Keratinocyte (primary cell): ENCODE data around the gene SLC25A25. TPM values are rescaled to one million over a fixed set of nuclear protein-coding genes. Genes with fewer than 3 reads are reported as not detected.

Experiments used
- DNase-seq: peaks from one replicate; pipeline ENCODE4 v3.0.0-alpha.2; 2011; ENCODE audit warnings: low read depth, missing footprints, low spot score
- FAIRE-seq: peaks from 2 replicates; lab custom pipeline; 2011; peaks lifted over from hg19 to GRCh38; lab: Jason Lieb, UNC
- H2AFZ ChIP-seq: 2 replicates; pipeline ENCODE4 v1.6.0; 2012; ENCODE audit warnings: low read length, control low read depth, inconsistent platforms; ENCODE audit not compliant: control insufficient read depth
- H3K27ac ChIP-seq: 2 replicates; pipeline ENCODE4 v1.5.1; 2011; ENCODE audit warnings: low read length; ENCODE audit not compliant: control insufficient read depth, insufficient read depth
- H3K27me3 ChIP-seq: 3 replicates; pipeline ENCODE4 v1.6.0; 2011; ENCODE audit warnings: low read length; ENCODE audit not compliant: control insufficient read depth, insufficient read depth; ENCODE audit errors: extremely low read depth
- H3K36me3 ChIP-seq, 2 experiments: 2 replicates in 1 of 2; 3 replicates in 1 of 2; pipeline ENCODE4 v1.5.1; 2011; ENCODE audit warnings: low read length in 2 of 2, mild to moderate bottlenecking in 1 of 2; ENCODE audit not compliant: control insufficient read depth in 2 of 2, insufficient read depth in 2 of 2; ENCODE audit errors: extremely low read depth in 1 of 2
- H3K4me1 ChIP-seq: 3 replicates; pipeline ENCODE4 v1.5.1; 2011; ENCODE audit warnings: low read length; ENCODE audit not compliant: control insufficient read depth, insufficient read depth; ENCODE audit errors: extremely low read depth
- H3K4me2 ChIP-seq: 3 replicates; pipeline ENCODE4 v1.6.0; 2011; ENCODE audit warnings: low read depth, low read length; ENCODE audit not compliant: control insufficient read depth, insufficient read depth; ENCODE audit errors: extremely low read depth
- H3K4me3 ChIP-seq, 3 experiments: fragments of 200-600 bp in 1 of 3; sonication (generic) in 1 of 3; 2 replicates in 2 of 3; 3 replicates in 1 of 3; pipeline ENCODE4 v1.5.1; 2011 to 2016; ENCODE audit warnings: low read length in 3 of 3, mild to moderate bottlenecking in 3 of 3, control low read depth in 2 of 3, inconsistent platforms in 1 of 3, low read depth in 1 of 3, mixed read lengths in 1 of 3, mixed run types in 1 of 3, moderate library complexity in 1 of 3; ENCODE audit not compliant: control insufficient read depth in 2 of 3, insufficient read depth in 2 of 3; ENCODE audit errors: extremely low read depth in 1 of 3
- H3K79me2 ChIP-seq: 2 replicates; pipeline ENCODE4 v1.6.0; 2012; ENCODE audit warnings: low read length; ENCODE audit not compliant: control insufficient read depth, insufficient read depth
- H3K9ac ChIP-seq: 3 replicates; pipeline ENCODE4 v1.6.0; 2011; ENCODE audit warnings: low read length; ENCODE audit not compliant: control insufficient read depth, insufficient read depth; ENCODE audit errors: extremely low read depth
- H3K9me1 ChIP-seq: 3 replicates; pipeline ENCODE4 v1.6.0; 2011; ENCODE audit warnings: low read length; ENCODE audit not compliant: control insufficient read depth, insufficient read depth; ENCODE audit errors: extremely low read depth
- H3K9me3 ChIP-seq: 2 replicates; pipeline ENCODE4 v1.5.1; 2012; ENCODE audit warnings: low read depth, low read length; ENCODE audit not compliant: control insufficient read depth
- H4K20me1 ChIP-seq: 3 replicates; pipeline ENCODE4 v1.6.0; 2011; ENCODE audit warnings: low read length; ENCODE audit not compliant: control insufficient read depth, insufficient read depth; ENCODE audit errors: extremely low read depth
- CTCF ChIP-seq, 3 experiments: IDR thresholded peaks in 1 of 3; conservative IDR thresholded peaks in 1 of 3; optimal IDR thresholded peaks in 1 of 3; 2 replicates in 2 of 3; 3 replicates in 1 of 3; pipeline versions ENCODE3 to v1.5.1; 2011; ENCODE audit warnings: low read length in 3 of 3, mild to moderate bottlenecking in 3 of 3, moderate library complexity in 2 of 3, control low read depth in 1 of 3, inconsistent platforms in 1 of 3; ENCODE audit not compliant: insufficient read depth in 2 of 3; ENCODE audit errors: extremely low read depth in 1 of 3
- EZH2 ChIP-seq: IDR thresholded peaks from one replicate; pipeline ENCODE4 v1.6.1; 2012; ENCODE audit warnings: inconsistent platforms, mild to moderate bottlenecking, low read length, moderate library complexity
- dilution Hi-C: fragments of 300-500 bp; cut with MboI; formaldehyde crosslinking; loops from one replicate; pipeline ENCODE4 v1.7.0; 2020; ENCODE audit warnings: low sequenced_read_pairs; ENCODE audit not compliant: extremely low pct_ligation_motif_present
- polyA plus RNA-seq, 5 experiments: library from polyadenylated mRNA; depleted of rRNA in 3 of 5; stranded (reverse) in 3 of 5; stranded (forward) in 1 of 5; unstranded in 1 of 5; fragments of >200 nt; gene quantifications; 1 replicate in 1 of 5; 2 replicates in 3 of 5; 3 replicates in 1 of 5; pipeline versions ENCODE4 v1.2.1 to v1.2.3, GENCODE V29; 2011 to 2012; ENCODE audit warnings: missing spikeins in 2 of 5, low read depth in 1 of 5, low replicate concordance in 1 of 5

The SLC25A25 gene
- polyA plus RNA-seq, 1 donor (not counting 4 experiments of a cell fraction or from before 2014, with no cell fraction given) = 6.5 TPM

GRCh38 chr9:128121924-128122808 lies 54.1 kb downstream of the SLC25A25 start:
- TF ChIP-seq EZH2 = no peak
- TF ChIP-seq CTCF (optimal IDR thresholded peaks at IDR 0.05 in 1 of 3, IDR thresholded peaks at IDR 0.05 in 1 of 3, conservative IDR thresholded peaks at IDR 0.05 in 1 of 3; ENCODE audit: extremely low read depth in 1 of 3, insufficient read depth in 2 of 3, low read length in 3 of 3) = no peak
- DNase-seq (no peak), FAIRE-seq (no peak)
- Histone ChIP-seq H3K36me3 (peaks cover 20 to 31% of the 10 kb centered on the region in 2 experiments), H3K4me3 (no peak overlapping the region), H3K9me1 (no peaks in the 10 kb centered on the region), H3K27ac (no peak overlapping the region), H3K27me3 (no peaks in the 10 kb centered on the region), H3K9ac (no peak overlapping the region), H3K9me3 (no peaks in the 10 kb centered on the region), H4K20me1 (peaks cover 3% of the 10 kb centered on the region), H2AFZ (no peak overlapping the region), H3K4me1 (peaks cover 14% of the 10 kb centered on the region), H3K79me2 (peaks cover 22% of the 10 kb centered on the region), H3K4me2 (no peak overlapping the region)
- dilution Hi-C loops = no loop called here

- TF ChIP-seq EZH2 = no peak
- no peak for TF ChIP-seq CTCF (optimal IDR thresholded peaks at IDR 0.05 in 1 of 3, IDR thresholded peaks at IDR 0.05 in 1 of 3, conservative IDR thresholded peaks at IDR 0.05 in 1 of 3; ENCODE audit: extremely low read depth in 1 of 3, insufficient read depth in 2 of 3, low read length in 3 of 3)
- FAIRE-seq = no peak
- Histone ChIP-seq H3K4me1 (peaks cover 12% of the 10 kb centered on the region), H3K9ac (no peak overlapping the region), H3K27me3 (no peaks in the 10 kb centered on the region), H4K20me1 (peaks cover 3% of the 10 kb centered on the region), H3K9me3 (no peaks in the 10 kb centered on the region), H3K4me3 (no peak overlapping the region), H3K27ac (no peak overlapping the region), H3K79me2 (peaks cover 26% of the 10 kb centered on the region), H3K9me1 (no peaks in the 10 kb centered on the region), H2AFZ (no peak overlapping the region), H3K4me2 (no peak overlapping the region), H3K36me3 (peaks cover 20 to 31% of the 10 kb centered on the region in 2 experiments)
- dilution Hi-C loops = no loop called here
- no peak for DNase-seq
Observed at GRCh38 chr9:128122809-128123175, 54.8 kb downstream of the SLC25A25 start.
